ENCODE measurements around the gene LMNTD2. TPM values are rescaled to one million over a fixed set of nuclear protein-coding genes. Genes with fewer than 3 reads are reported as not detected.

The LMNTD2 gene
- polyA plus RNA-seq, 2 of the 4 experiments (the other 2 are of a cell fraction) = 2.2 to 3.5 TPM

DNA sequence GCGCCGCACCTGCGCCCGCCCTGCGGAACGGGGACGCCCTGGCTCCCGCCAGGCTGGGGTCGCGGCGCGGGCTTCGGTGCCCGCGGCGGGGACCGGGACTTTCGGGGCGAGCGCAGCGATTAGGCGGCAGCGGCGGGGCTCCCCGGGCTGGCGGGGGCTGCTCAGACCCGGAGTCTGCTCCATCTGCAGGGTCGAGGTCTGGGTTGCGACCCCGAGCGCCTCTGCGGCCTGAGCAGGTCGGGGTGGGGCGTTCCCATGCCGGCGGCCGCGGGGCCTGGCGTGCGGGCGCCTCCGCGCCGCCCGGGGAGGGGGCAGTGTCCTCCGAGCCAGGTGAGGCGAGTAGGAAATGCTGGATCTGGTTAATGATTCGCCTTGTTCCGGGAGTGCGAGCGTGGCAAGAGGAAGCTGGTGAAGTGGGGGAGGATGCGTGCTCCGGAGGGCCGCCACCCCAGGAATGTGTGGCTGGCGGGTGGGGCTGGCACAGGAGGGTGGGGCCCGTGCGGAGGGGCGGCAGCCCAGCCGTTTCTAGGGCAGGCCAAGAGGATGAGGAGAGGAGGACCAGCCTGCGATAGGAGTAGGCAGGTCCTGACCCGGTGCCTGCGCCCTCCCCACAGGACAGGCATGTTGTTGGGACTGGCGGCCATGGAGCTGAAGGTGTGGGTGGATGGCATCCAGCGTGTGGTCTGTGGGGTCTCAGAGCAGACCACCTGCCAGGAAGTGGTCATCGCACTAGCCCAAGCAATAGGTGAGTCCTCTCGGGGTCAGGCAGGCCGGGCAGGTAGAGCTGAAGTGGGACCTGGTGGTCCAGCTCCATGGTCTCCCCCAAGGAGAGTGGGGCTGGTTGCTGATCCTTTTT lies 838 bp upstream of the LMNTD2 start:
- ATAC-seq (peak; percentile 30 to 55; a peak in 5 of 6 replicates), DNase-seq (ENCODE audit: low read depth in 1 of 2, low spot score in 1 of 2) (peak; percentile 78 to 81), FAIRE-seq (no peak)
- no peaks in the 10 kb centered on the region for H3K9me3 ChIP-seq
- TF ChIP-seq, protein P1, sequence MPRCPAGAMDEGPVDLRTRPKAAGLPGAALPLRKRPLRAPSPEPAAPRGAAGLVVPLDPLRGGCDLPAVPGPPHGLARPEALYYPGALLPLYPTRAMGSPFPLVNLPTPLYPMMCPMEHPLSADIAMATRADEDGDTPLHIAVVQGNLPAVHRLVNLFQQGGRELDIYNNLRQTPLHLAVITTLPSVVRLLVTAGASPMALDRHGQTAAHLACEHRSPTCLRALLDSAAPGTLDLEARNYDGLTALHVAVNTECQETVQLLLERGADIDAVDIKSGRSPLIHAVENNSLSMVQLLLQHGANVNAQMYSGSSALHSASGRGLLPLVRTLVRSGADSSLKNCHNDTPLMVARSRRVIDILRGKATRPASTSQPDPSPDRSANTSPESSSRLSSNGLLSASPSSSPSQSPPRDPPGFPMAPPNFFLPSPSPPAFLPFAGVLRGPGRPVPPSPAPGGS (IDR thresholded peaks at IDR 0.05) = 0 out of 3 replicates have a peak, but pooled peaks have one; percentile 10
- no peak for TF ChIP-seq BHLHE40 (IDR thresholded peaks at IDR 0.05; ENCODE audit: low read depth, low read length)
- TF ChIP-seq HOXB13 (CRISPR knock-in tag; IDR thresholded peaks at IDR 0.05; ENCODE audit: low read depth) = no peak
- no peak for TF ChIP-seq MAFK (IDR thresholded peaks at IDR 0.05; ENCODE audit: partially characterized antibody)
- 0 out of 2 replicates have a peak, but pooled peaks have one; percentile 37 for TF ChIP-seq MAZ (IDR thresholded peaks at IDR 0.05; ENCODE audit: borderline replicate concordance, low read depth, low read length)
- no peak for TF ChIP-seq RNF2 (IDR thresholded peaks at IDR 0.05; ENCODE audit: borderline replicate concordance, low read depth)
- TF ChIP-seq EP300 (IDR thresholded peaks at IDR 0.05) = no peak
- TF ChIP-seq SREBF2 (IDR thresholded peaks at IDR 0.05) = no peak
- no peak; the same call in 1 of the 2 replicates for TF ChIP-seq PHF8 (IDR thresholded peaks at IDR 0.05; ENCODE audit: borderline replicate concordance, low read depth)
- TF ChIP-seq, protein P2, sequence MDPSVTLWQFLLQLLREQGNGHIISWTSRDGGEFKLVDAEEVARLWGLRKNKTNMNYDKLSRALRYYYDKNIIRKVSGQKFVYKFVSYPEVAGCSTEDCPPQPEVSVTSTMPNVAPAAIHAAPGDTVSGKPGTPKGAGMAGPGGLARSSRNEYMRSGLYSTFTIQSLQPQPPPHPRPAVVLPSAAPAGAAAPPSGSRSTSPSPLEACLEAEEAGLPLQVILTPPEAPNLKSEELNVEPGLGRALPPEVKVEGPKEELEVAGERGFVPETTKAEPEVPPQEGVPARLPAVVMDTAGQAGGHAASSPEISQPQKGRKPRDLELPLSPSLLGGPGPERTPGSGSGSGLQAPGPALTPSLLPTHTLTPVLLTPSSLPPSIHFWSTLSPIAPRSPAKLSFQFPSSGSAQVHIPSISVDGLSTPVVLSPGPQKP (IDR thresholded peaks at IDR 0.05; ENCODE audit: low read depth, low read length) = no peak
- TF ChIP-seq, protein P3, sequence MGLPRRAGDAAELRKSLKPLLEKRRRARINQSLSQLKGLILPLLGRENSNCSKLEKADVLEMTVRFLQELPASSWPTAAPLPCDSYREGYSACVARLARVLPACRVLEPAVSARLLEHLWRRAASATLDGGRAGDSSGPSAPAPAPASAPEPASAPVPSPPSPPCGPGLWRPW (IDR thresholded peaks at IDR 0.05) = no peak
- TF ChIP-seq, protein P4, sequence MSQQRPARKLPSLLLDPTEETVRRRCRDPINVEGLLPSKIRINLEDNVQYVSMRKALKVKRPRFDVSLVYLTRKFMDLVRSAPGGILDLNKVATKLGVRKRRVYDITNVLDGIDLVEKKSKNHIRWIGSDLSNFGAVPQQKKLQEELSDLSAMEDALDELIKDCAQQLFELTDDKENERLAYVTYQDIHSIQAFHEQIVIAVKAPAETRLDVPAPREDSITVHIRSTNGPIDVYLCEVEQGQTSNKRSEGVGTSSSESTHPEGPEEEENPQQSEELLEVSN (IDR thresholded peaks at IDR 0.05; ENCODE audit: borderline replicate concordance, low read depth) = no peak
- 0 out of 2 replicates have a peak, but pooled peaks have one; percentile 42 for TF ChIP-seq MYC (IDR thresholded peaks at IDR 0.05; ENCODE audit: borderline replicate concordance, low read length)
- TF ChIP-seq, protein P5, sequence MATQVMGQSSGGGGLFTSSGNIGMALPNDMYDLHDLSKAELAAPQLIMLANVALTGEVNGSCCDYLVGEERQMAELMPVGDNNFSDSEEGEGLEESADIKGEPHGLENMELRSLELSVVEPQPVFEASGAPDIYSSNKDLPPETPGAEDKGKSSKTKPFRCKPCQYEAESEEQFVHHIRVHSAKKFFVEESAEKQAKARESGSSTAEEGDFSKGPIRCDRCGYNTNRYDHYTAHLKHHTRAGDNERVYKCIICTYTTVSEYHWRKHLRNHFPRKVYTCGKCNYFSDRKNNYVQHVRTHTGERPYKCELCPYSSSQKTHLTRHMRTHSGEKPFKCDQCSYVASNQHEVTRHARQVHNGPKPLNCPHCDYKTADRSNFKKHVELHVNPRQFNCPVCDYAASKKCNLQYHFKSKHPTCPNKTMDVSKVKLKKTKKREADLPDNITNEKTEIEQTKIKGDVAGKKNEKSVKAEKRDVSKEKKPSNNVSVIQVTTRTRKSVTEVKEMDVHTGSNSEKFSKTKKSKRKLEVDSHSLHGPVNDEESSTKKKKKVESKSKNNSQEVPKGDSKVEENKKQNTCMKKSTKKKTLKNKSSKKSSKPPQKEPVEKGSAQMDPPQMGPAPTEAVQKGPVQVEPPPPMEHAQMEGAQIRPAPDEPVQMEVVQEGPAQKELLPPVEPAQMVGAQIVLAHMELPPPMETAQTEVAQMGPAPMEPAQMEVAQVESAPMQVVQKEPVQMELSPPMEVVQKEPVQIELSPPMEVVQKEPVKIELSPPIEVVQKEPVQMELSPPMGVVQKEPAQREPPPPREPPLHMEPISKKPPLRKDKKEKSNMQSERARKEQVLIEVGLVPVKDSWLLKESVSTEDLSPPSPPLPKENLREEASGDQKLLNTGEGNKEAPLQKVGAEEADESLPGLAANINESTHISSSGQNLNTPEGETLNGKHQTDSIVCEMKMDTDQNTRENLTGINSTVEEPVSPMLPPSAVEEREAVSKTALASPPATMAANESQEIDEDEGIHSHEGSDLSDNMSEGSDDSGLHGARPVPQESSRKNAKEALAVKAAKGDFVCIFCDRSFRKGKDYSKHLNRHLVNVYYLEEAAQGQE (IDR thresholded peaks at IDR 0.05) = no peak
- TF ChIP-seq, protein P6, sequence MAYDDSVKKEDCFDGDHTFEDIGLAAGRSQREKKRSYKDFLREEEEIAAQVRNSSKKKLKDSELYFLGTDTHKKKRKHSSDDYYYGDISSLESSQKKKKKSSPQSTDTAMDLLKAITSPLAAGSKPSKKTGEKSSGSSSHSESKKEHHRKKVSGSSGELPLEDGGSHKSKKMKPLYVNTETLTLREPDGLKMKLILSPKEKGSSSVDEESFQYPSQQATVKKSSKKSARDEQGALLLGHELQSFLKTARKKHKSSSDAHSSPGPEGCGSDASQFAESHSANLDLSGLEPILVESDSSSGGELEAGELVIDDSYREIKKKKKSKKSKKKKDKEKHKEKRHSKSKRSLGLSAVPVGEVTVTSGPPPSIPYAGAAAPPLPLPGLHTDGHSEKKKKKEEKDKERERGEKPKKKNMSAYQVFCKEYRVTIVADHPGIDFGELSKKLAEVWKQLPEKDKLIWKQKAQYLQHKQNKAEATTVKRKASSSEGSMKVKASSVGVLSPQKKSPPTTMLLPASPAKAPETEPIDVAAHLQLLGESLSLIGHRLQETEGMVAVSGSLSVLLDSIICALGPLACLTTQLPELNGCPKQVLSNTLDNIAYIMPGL (CRISPR knock-in tag; IDR thresholded peaks at IDR 0.05; ENCODE audit: borderline replicate concordance) = no peak
- TF ChIP-seq HEYL (CRISPR knock-in tag; IDR thresholded peaks at IDR 0.05) = no peak
- TF ChIP-seq CEBPB (IDR thresholded peaks at IDR 0.05) = no peak
- TF ChIP-seq, protein P7, sequence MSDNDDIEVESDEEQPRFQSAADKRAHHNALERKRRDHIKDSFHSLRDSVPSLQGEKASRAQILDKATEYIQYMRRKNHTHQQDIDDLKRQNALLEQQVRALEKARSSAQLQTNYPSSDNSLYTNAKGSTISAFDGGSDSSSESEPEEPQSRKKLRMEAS (IDR thresholded peaks at IDR 0.05) = peak; percentile 49
- TF ChIP-seq, protein P8, sequence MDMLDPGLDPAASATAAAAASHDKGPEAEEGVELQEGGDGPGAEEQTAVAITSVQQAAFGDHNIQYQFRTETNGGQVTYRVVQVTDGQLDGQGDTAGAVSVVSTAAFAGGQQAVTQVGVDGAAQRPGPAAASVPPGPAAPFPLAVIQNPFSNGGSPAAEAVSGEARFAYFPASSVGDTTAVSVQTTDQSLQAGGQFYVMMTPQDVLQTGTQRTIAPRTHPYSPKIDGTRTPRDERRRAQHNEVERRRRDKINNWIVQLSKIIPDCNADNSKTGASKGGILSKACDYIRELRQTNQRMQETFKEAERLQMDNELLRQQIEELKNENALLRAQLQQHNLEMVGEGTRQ (IDR thresholded peaks at IDR 0.05) = no peak
- TF ChIP-seq JUNB (IDR thresholded peaks at IDR 0.05) = no peak
- peak overlapping the region; percentile 90 for H3K4me2 ChIP-seq
- ChIA-PET POLR2A (interaction anchor here (0.6 kb wide), 1 partner anchor 15 kb away, joined by 3 read pairs; the partner anchor contains the start of gene PHRF1), CTCF (interaction anchor here (0.7 to 1.1 kb wide), 2 partner anchors 28 to 1321 kb away, joined by 3 read pairs; no protein-coding TSS in a partner anchor)
- peak overlapping the region; percentile 90 to 94 for H3K27ac ChIP-seq
- H3K4me1 ChIP-seq = peaks cover 20% of the 10 kb centered on the region
- H3K4me3 ChIP-seq = peak overlapping the region; percentile 86
- 0% methylated on average over 3 of the region's 67 CpGs for WGBS (ENCODE audit: missing lambda C conversion rate)
